Peyer's patch (tissue), 4 donors: ENCODE results near the gene MOB3B. TPM values are rescaled to one million over a fixed set of nuclear protein-coding genes. Genes with fewer than 3 reads are reported as not detected.
"Not testable (repeated sequence)": the region's sequence is repeated elsewhere in the genome, so short reads cannot be mapped to it uniquely, and the experiment has no call there.

Experiments
- DNase-seq, 3 donors: peaks; one replicate each; pipeline ENCODE4 v3.0.0-alpha.2; 2017 to 2019
- H3K27ac ChIP-seq, 4 donors: fragments of 200-600 bp; sonication (generic); one replicate each; pipeline ENCODE4 v1.5.1; 2016 to 2019
- H3K27me3 ChIP-seq, 2 donors: fragments of 200-600 bp; sonication (generic); one replicate each; pipeline ENCODE4 v1.5.1; 2019
- H3K36me3 ChIP-seq, 3 donors: fragments of 200-600 bp; sonication (generic); one replicate each; pipeline ENCODE4 v1.5.1; 2016 to 2019
- H3K4me1 ChIP-seq, 4 donors: fragments of 200-600 bp; sonication (generic); one replicate each; pipeline ENCODE4 v1.5.1; 2016 to 2019
- H3K4me3 ChIP-seq, 4 donors: fragments of 200-600 bp; sonication (generic); 1 replicate in 3 of 4; 2 replicates in 1 of 4; pipeline ENCODE4 v1.5.1; 2016 to 2019; ENCODE audit warnings: mild to moderate bottlenecking in 1 of 4
- H3K9me3 ChIP-seq, 4 donors: fragments of 200-600 bp; sonication (generic); one replicate each; pipeline ENCODE4 v1.5.1; 2016 to 2019; ENCODE audit warnings: mild to moderate bottlenecking in 1 of 4
- POLR2A ChIP-seq, 2 donors: fragments of 450-650 bp; IDR thresholded peaks; one replicate each; pipeline ENCODE4 v1.5.1; 2017; ENCODE audit warnings: antibody characterized with exemption in 2 of 2, mild to moderate bottlenecking in 2 of 2, moderate library complexity in 2 of 2
- total RNA-seq, 4 donors: library from RNA; depleted of rRNA; stranded (reverse); fragments of >200 nt; gene quantifications; one replicate each; pipeline ENCODE4 v1.1.0, GENCODE V29; 2016
- TF ChIP-seq, protein P1 (sequence below), 6 experiments: fragments of 450-650 bp in 4 of 6; fragments of 200-600 bp in 2 of 6; sonication (generic) in 1 of 6; IDR thresholded peaks; one replicate each; pipeline ENCODE4 v1.5.1; 2017 to 2019; ENCODE audit warnings: antibody characterized with exemption in 6 of 6, mild to moderate bottlenecking in 3 of 6, moderate library complexity in 1 of 6

MOB3B gene
- total RNA-seq, 4 donors from 2014 or later = 24.8 to 65.7 (median 36.4) TPM

DNA sequence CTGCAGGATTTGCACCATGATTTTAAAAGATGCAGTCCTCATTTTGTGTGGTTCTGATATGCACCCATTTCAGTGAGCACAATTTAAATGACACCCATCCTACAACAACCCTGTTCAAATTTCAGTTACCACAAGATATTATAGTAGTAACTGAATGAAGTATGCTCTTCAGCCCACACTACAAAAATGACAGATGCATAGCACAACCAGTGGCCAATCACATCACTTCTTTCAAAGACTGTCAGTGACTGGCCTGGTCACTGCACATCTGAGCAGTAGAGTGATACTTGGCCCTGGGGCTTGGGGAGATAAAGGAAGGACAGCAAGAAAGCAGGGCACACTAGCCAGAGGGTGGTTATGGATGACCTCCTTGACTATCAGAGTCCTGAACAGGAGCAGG is 25.4 kb downstream of the MOB3B start:
- Histone ChIP-seq H3K4me3 (no peak overlapping the region), H3K27ac (no peak overlapping the region), H3K4me1 (no peaks in the 10 kb centered on the region), H3K9me3 (no peaks in the 10 kb centered on the region), H3K36me3 (peaks cover 0 to 5% (median 0%) of the 10 kb centered on the region in 3 donors), H3K27me3 (no peaks in the 10 kb centered on the region)
- DNase-seq = no peak
- TF ChIP-seq POLR2A (IDR thresholded peaks at IDR 0.05) = no peak
- TF ChIP-seq, protein P1, sequence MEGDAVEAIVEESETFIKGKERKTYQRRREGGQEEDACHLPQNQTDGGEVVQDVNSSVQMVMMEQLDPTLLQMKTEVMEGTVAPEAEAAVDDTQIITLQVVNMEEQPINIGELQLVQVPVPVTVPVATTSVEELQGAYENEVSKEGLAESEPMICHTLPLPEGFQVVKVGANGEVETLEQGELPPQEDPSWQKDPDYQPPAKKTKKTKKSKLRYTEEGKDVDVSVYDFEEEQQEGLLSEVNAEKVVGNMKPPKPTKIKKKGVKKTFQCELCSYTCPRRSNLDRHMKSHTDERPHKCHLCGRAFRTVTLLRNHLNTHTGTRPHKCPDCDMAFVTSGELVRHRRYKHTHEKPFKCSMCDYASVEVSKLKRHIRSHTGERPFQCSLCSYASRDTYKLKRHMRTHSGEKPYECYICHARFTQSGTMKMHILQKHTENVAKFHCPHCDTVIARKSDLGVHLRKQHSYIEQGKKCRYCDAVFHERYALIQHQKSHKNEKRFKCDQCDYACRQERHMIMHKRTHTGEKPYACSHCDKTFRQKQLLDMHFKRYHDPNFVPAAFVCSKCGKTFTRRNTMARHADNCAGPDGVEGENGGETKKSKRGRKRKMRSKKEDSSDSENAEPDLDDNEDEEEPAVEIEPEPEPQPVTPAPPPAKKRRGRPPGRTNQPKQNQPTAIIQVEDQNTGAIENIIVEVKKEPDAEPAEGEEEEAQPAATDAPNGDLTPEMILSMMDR (IDR thresholded peaks at IDR 0.05) = no peak

DNA sequence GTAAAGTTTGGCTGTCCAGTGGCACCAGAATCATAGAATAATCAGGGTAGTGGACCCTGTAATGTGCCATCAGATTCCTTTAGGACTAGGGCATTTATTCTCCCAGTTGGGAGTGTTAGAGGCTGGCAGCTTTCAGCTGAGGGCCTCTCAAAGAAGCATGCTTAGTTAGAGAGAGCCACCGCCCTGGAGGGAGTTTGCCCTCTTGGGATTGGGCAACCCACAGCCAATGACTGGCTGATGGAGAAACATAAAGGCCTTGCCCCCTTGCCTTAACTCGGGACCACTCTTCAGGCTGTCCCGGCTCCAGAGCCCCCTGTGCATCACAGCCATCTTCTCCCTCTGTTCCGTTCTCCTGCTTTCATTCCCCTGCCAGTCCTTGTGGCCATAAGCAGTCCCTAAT is 26.0 kb downstream of the MOB3B start:
- no peaks in the 10 kb centered on the region for H3K4me1 ChIP-seq
- TF ChIP-seq, protein P1 (IDR thresholded peaks at IDR 0.05) = no peak
- no peak for TF ChIP-seq POLR2A (IDR thresholded peaks at IDR 0.05)
- H3K27ac ChIP-seq = no peak overlapping the region
- H3K27me3 ChIP-seq = no peaks in the 10 kb centered on the region
- H3K4me3 ChIP-seq = no peak overlapping the region
- H3K9me3 ChIP-seq = no peaks in the 10 kb centered on the region
- peaks cover 0 to 5% (median 0%) of the 10 kb centered on the region in 3 donors for H3K36me3 ChIP-seq
- no peak for DNase-seq

DNA sequence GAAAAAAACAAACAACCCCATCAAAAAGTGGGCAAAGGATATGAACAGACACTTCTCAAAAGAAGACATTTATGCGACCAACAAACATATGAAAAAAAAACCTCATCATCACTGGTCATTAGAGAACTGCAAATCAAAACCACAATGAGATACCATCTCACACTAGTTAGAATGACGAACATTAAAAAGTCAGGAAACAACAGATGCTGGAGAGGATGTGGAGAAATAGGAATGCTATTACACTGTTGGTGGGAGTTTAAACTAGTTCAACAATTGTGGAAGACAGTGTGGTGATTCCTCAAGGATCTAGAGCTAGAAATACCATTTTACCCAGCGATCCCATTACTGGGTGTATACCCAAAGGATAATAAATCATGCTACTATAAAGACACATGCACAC is 28.7 kb downstream of the MOB3B start:
- not testable (repeated sequence) for DNase-seq, H3K27me3 ChIP-seq

DNA sequence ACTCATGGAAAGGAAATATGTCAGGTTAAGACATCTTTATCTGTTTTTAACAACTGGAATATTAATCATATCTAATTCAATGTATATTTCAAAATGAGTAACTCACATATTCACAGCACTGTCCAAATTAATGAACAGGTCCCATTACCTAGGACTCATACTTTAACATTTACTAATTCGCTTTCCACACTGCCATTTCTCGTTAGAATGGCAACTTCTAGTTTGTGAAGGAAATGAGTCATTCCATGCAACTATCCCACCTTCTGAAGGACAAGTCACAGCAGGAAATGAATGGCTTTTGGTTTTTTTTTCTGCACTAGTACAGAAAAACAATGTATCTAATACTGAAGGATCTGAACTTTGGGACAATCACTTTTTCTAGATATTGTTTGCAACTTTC is 30.2 kb downstream of the MOB3B start:
- Histone ChIP-seq H3K4me3 (no peak overlapping the region), H3K9me3 (no peaks in the 10 kb centered on the region), H3K27me3 (no peaks in the 10 kb centered on the region), H3K36me3 (no peaks in the 10 kb centered on the region), H3K27ac (no peak overlapping the region), H3K4me1 (no peaks in the 10 kb centered on the region)
- no peak for TF ChIP-seq POLR2A (IDR thresholded peaks at IDR 0.05)
- TF ChIP-seq, protein P1 (IDR thresholded peaks at IDR 0.05) = no peak
- no peak for DNase-seq

More for the DNA sequence above, 28.7 kb downstream of the MOB3B start:
- H3K4me3 ChIP-seq, H3K9me3 ChIP-seq, H3K27ac ChIP-seq, H3K36me3 ChIP-seq, H3K4me1 ChIP-seq: not testable (repeated sequence)

DNA sequence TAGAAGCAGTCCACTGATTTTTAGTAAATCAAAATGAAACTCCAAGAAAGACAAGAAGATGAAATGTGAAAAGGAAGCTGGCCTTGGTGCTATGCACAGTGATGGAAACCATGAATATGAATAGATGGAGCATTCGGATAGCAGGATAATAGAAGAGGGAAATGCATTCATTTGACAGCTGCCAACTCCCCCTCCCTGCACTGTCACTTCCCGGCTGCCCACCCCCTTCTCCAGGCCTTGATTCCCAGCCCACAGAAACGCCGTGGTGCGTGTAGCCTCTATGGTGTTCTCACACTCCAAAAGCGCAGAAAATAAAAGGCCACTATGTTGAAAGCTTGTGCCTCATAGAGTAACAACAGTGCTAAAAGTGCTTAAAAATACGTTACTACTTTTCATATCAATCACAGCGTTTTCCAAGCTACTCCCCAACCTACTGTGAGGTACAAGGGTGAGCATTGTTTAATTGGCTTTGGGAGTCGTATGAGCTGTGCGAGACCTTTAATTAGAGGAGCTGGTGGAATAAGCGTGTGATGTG is 31.7 kb downstream of the MOB3B start:
- Histone ChIP-seq H3K36me3 (no peaks in the 10 kb centered on the region), H3K9me3 (no peaks in the 10 kb centered on the region), H3K27me3 (no peaks in the 10 kb centered on the region), H3K27ac (no peak overlapping the region), H3K4me3 (no peak overlapping the region), H3K4me1 (no peaks in the 10 kb centered on the region)
- TF ChIP-seq POLR2A (IDR thresholded peaks at IDR 0.05) = no peak
- TF ChIP-seq, protein P1 (IDR thresholded peaks at IDR 0.05) = no peak
- no peak for DNase-seq

DNA sequence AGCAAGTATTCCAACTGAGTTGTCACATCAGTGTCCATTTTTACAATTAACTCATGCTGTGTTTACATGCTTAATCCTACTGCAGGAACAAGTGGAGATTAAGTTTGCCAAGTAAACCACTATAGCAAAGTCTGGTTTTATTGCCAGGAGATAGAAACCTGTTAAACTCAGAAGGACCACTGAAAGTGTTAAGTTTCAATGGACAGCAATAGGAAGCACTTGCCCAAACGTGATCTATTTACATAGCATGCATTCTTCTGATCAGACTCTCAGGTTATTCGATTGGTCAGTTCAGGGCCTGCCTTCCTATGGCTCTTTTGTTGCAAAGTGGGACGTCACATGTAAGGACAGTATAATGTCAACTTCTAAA is 33.5 kb downstream of the MOB3B start:
- Histone ChIP-seq H3K4me1 (no peaks in the 10 kb centered on the region), H3K27me3 (no peaks in the 10 kb centered on the region), H3K4me3 (no peak overlapping the region), H3K36me3 (no peaks in the 10 kb centered on the region), H3K27ac (no peak overlapping the region), H3K9me3 (no peaks in the 10 kb centered on the region)
- no peak for TF ChIP-seq POLR2A (IDR thresholded peaks at IDR 0.05)
- TF ChIP-seq, protein P1 (IDR thresholded peaks at IDR 0.05) = no peak
- no peak for DNase-seq
